Spinal cord (tissue), 10 donors: ENCODE measurements around the gene PARD3. TPM values are rescaled to one million over a fixed set of nuclear protein-coding genes. Genes with fewer than 3 reads are reported as not detected.
A peak's percentile ranks its signal among the peaks of the same experiment; 100 is the strongest.
"Not testable (repeated sequence)": the region's sequence is repeated elsewhere in the genome, so short reads cannot be mapped to it uniquely, and the experiment has no call there.

Source experiments
- DNase-seq, 6 donors: peaks; one replicate each; pipeline versions ENCODE4 v3.0.0 to v3.0.0-alpha.2; 2013 to 2015; ENCODE audit warnings: low spot score in 6 of 6, low read depth in 4 of 6
- H3K27ac ChIP-seq: one replicate; pipeline ENCODE4 v1.5.1; 2013; ENCODE audit warnings: low read depth, low read length, control low read depth
- H3K27me3 ChIP-seq: one replicate; pipeline ENCODE4 v1.6.1; 2013; ENCODE audit warnings: low read length; ENCODE audit not compliant: control insufficient read depth, insufficient read depth
- H3K36me3 ChIP-seq: one replicate; pipeline ENCODE4 v1.6.1; 2013; ENCODE audit warnings: low read length; ENCODE audit not compliant: control insufficient read depth, insufficient read depth
- H3K4me1 ChIP-seq: one replicate; pipeline ENCODE4 v1.6.1; 2013; ENCODE audit warnings: low read length; ENCODE audit not compliant: control insufficient read depth, insufficient read depth
- H3K4me3 ChIP-seq: one replicate; pipeline ENCODE4 v1.5.1; 2013; ENCODE audit warnings: low read depth, low read length, control low read depth
- H3K9me3 ChIP-seq: one replicate; pipeline ENCODE4 v1.6.1; 2013; ENCODE audit warnings: low read length; ENCODE audit not compliant: control insufficient read depth, insufficient read depth
- WGBS: methylation state at CpG from one replicate; pipeline ENCODE4 v1.1.5; 2013; ENCODE audit warnings: missing lambda C conversion rate; ENCODE audit not compliant: insufficient coverage; 5-methylcytosine and 5-hydroxymethylcytosine counted together
- polyA plus RNA-seq, 2 donors: library from polyadenylated mRNA; unstranded; fragments of 120-200 nt; gene quantifications; one replicate each; pipeline ENCODE4 v1.2.1, GENCODE V29; 2013; ENCODE audit not compliant: insufficient read length in 2 of 2
- total RNA-seq, 2 donors: library from RNA; depleted of rRNA in 1 of 2; stranded (reverse); fragments of 120-200 nt in 1 of 2; fragments of >200 nt in 1 of 2; gene quantifications; one replicate each; pipeline versions ENCODE4 v1.2.3 to v1.2.4, GENCODE V29; 2013 to 2014
- donor health status: healthy.

The PARD3 gene
- total and polyA plus RNA-seq, 4 donors: 29.5 to 94.3 (median 47.1) TPM

DNA sequence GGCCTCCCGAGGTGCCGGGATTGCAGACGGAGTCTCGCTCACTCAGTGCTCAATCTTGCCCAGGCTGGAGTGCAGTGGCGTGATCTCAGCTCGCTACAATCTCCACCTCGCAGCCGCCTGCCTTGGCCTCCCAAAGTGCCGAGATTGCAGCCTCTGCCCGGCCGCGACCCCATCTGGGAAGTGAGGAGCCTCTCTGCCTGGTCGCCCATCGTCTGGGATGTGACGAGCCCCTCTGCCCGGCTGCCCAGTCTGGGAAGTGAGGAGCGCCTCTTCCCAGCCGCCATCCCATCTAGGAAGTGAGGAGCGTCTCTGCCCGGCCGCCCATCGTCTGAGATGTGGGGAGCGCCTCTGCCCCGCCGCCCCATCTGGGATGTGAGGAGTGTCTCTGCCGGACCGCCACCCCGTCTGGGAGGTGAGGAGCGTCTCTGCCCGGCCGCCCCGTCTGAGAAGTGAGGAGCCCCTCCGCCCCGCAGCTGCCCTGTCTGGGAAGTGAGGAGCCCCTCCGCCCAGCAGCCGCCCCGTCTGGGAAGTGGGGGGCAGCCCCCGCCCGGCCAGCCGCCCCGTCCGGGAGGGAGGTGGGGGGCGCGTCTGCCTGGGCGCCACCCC is 462.4 kb downstream of the PARD3 start:
- not testable (repeated sequence) for H3K4me3 ChIP-seq, H3K4me1 ChIP-seq, DNase-seq, H3K36me3 ChIP-seq, H3K27me3 ChIP-seq, H3K9me3 ChIP-seq, H3K27ac ChIP-seq
- whole genome bisulfite sequencing: 98% methylated on average over 27 of the region's 45 CpGs

DNA sequence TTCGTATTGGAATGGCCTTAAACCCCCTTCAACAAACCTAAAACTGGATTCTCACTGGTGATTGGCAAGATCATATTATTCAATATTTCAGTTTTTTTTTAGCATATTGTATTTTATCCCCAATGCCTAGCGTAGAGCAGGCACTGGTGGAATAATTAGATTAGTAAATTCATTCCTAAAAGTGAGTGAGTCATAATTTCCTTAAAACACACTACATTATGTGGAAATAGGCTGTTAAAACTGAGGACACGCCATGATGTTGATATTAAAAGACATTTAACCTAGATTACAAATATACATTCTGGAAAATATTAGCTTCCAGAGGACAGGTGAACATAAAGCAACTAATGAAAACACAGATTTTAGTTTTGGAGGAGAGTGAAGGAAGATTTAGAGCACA is 463.9 kb downstream of the PARD3 start:
- Histone ChIP-seq H3K36me3 (peaks cover 3% of the 10 kb centered on the region), H3K4me3 (no peak overlapping the region), H3K27me3 (no peaks in the 10 kb centered on the region), H3K4me1 (no peaks in the 10 kb centered on the region), H3K27ac (no peak overlapping the region), H3K9me3 (no peaks in the 10 kb centered on the region)
- no peak for DNase-seq
- WGBS: no CpG with 5 or more reads among the region's 3 CpGs

GRCh38 chr10:34348917-34349485 is 466.1 kb downstream of the PARD3 start:
- H3K4me1 ChIP-seq: no peaks in the 10 kb centered on the region
- WGBS: no CpG with 5 or more reads among the region's 7 CpGs
- H3K9me3 ChIP-seq: no peaks in the 10 kb centered on the region
- peak in 1 of 6 donors; percentile 80 for DNase-seq
- no peaks in the 10 kb centered on the region for H3K27me3 ChIP-seq
- no peak overlapping the region for H3K4me3 ChIP-seq
- no peak overlapping the region for H3K27ac ChIP-seq
- no peaks in the 10 kb centered on the region for H3K36me3 ChIP-seq

GRCh38 chr10:34348021-34348420 is 467.1 kb downstream of the PARD3 start:
- H3K27me3 ChIP-seq: no peaks in the 10 kb centered on the region
- WGBS: 94% methylated on average over 3 of the region's 6 CpGs
- no peak overlapping the region for H3K4me3 ChIP-seq
- H3K27ac ChIP-seq: no peak overlapping the region
- no peaks in the 10 kb centered on the region for H3K36me3 ChIP-seq
- H3K4me1 ChIP-seq: no peaks in the 10 kb centered on the region
- DNase-seq: peak in 1 of 6 donors; percentile 46
- H3K9me3 ChIP-seq: no peaks in the 10 kb centered on the region

- Histone ChIP-seq H3K27me3 (no peaks in the 10 kb centered on the region), H3K36me3 (no peaks in the 10 kb centered on the region), H3K9me3 (no peaks in the 10 kb centered on the region), H3K4me3 (no peak overlapping the region), H3K4me1 (no peaks in the 10 kb centered on the region), H3K27ac (no peak overlapping the region)
- peak in 3 of 6 donors; percentile 10 to 91 (median 32) for DNase-seq
- WGBS: no CpG with 5 or more reads among the region's 3 CpGs
These were observed 468.0 kb downstream of the PARD3 start for GRCh38 chr10:34347131-34347530.

- no CpG with 5 or more reads among the region's 1 CpG for WGBS
- Histone ChIP-seq H3K27me3 (no peaks in the 10 kb centered on the region), H3K4me1 (no peaks in the 10 kb centered on the region), H3K9me3 (no peaks in the 10 kb centered on the region), H3K36me3 (no peaks in the 10 kb centered on the region), H3K4me3 (no peak overlapping the region), H3K27ac (no peak overlapping the region)
- DNase-seq: no peak
These were observed 468.5 kb downstream of the PARD3 start for GRCh38 chr10:34346516-34347100.

GRCh38 chr10:34345383-34345782 is 469.7 kb downstream of the PARD3 start:
- no peaks in the 10 kb centered on the region for H3K27me3 ChIP-seq
- H3K36me3 ChIP-seq: no peaks in the 10 kb centered on the region
- no peak overlapping the region for H3K27ac ChIP-seq
- H3K9me3 ChIP-seq: no peaks in the 10 kb centered on the region
- WGBS: 93% methylated on average over 2 of the region's 5 CpGs
- no peaks in the 10 kb centered on the region for H3K4me1 ChIP-seq
- no peak overlapping the region for H3K4me3 ChIP-seq
- DNase-seq: no peak

GRCh38 chr10:34343764-34344163 is 471.3 kb downstream of the PARD3 start:
- Histone ChIP-seq H3K27me3 (no peaks in the 10 kb centered on the region), H3K4me1 (no peaks in the 10 kb centered on the region), H3K4me3 (no peak overlapping the region), H3K36me3 (no peaks in the 10 kb centered on the region), H3K9me3 (no peaks in the 10 kb centered on the region), H3K27ac (no peak overlapping the region)
- WGBS: no CpG with 5 or more reads among the region's 1 CpG
- DNase-seq: no peak

DNA sequence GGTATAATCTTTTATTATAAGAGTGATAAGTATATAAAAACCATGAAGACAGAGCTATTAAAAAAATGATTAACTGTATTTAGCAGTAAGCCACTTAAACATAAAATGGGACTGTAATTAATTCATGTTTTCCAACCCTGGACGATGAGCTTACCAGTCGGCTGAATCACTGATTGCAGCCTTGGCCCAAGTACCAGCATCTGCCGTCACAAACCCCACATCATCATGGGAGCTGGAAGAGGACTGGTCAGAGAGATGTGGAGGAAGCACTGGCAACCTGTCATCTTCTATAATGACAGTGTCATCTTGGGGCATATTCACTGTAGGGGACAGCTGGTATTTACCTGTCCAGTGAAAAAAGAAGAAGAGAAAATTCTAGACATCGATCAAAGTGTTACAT is 473.6 kb downstream of the PARD3 start:
- Histone ChIP-seq H3K36me3 (no peaks in the 10 kb centered on the region), H3K9me3 (no peaks in the 10 kb centered on the region), H3K27ac (no peak overlapping the region), H3K4me1 (no peaks in the 10 kb centered on the region), H3K4me3 (no peak overlapping the region), H3K27me3 (no peaks in the 10 kb centered on the region)
- DNase-seq: no peak
- 80% methylated on average over 1 of the region's 4 CpGs for WGBS

DNA sequence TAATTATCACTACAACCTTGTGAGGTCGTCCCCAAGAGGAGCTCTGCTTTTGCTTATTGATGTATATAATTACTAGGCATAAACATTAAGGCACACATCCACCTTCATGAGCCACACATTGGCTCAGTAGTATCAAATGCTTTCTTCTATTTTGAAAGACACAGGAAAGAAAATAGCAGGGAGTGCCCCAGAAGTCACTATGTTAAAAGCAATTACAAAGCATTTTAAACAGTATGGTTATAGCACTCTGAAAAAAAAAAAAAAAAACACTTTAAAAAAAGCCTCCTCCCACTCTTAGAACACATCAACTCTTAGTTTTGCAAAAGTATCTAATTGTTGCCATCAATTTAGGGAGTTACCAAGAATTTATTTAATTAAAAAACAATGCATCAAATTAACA is 474.2 kb downstream of the PARD3 start:
- WGBS: no CpG with 5 or more reads among the region's 1 CpG
- Histone ChIP-seq H3K27ac (no peak overlapping the region), H3K36me3 (no peaks in the 10 kb centered on the region), H3K27me3 (no peaks in the 10 kb centered on the region), H3K4me1 (no peaks in the 10 kb centered on the region), H3K9me3 (no peaks in the 10 kb centered on the region), H3K4me3 (no peak overlapping the region)
- peak in 1 of 6 donors; percentile 68 for DNase-seq
